GM19351 (cell line): ENCODE measurements around the gene MSL3B.

Experiments
- ATAC-seq: cut with Tn5 transposase; IDR thresholded peaks from one replicate; pipeline ENCODE4 v1.9.1; 2021; ENCODE audit warnings: mild to moderate bottlenecking, moderate library complexity; ENCODE audit not compliant: unreplicated experiment

MSL3B gene

DNA sequence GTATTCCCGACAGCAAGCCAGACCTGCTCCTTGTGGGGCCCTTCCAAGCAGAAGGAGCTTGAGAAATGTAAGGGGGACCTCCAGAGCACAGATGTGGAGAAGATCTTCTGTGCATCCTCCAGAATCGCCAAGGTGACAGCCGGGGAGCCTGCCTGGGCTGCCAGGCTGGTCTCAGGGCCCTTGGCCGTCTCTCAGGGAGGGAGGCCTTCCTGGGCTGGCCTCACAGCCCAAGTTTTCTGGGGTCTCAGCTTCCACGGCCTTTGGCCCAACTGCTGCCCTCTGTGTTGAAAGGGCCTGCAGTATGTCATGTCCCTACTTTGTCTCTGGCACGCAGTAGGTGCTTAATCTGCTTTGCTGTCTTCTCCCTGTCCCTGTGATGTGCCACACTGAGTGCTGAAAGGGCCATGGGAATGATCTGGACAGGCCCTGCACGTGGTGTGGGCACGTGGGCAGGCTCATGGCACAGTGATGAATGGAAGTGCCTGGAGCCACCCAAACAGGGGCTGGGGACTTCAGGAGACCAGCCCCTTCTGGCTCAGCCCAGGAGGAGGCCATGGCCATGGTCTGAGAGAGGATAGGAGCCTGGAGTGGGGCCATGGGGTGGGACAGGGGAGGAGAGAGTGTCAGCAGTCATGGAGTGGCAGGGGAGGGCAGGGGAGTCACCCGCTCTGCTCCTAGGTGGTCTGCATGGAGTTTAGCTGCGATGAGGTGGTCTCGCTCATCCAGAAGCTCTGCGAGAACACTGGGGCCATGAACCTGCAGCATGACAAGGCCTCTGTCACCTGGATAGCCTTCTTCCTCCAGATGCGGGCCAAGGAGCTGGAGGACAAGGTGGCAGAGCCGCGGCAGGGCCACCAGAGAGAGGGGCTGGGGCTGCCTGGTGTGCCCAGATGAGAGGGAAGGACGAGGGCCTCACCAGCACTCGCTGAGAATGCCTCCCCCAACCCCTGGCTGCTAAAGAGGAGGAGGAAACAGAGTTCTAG, 49.3 kb downstream of the MSL3B start:
- ATAC-seq, result no peak

DNA sequence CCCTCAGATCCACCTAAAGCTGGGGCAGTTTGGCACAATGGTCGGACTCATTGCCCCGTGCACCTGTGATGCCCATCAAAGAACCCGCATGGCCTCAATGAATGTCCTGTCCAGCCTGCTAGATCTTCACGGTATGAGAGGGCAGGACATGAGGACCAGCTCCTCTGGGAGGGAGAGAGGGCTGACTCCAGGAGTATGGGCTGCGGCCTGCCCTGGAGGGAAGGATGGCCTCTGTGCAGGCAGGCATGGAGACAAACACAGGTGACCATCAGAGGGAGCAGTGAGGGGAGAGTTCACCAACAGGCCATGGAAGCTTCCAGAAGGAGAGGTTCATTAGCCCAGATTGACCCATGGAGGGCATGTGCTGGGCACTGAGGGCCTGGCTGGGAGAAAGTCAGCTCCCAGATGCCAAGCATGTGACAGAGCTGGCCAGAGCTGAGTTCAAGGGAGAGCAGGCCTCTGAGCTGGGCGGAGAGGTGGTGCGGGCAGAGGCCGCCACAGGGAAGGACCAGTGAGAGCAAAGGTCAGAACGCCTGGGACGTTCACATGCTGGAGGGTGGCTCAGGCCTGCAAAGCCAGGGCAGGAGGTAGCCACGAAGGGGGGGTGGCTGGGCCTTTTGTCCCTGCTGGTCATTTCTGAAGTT, 50.1 kb downstream of the MSL3B start:
- ATAC-seq, result no peak

DNA sequence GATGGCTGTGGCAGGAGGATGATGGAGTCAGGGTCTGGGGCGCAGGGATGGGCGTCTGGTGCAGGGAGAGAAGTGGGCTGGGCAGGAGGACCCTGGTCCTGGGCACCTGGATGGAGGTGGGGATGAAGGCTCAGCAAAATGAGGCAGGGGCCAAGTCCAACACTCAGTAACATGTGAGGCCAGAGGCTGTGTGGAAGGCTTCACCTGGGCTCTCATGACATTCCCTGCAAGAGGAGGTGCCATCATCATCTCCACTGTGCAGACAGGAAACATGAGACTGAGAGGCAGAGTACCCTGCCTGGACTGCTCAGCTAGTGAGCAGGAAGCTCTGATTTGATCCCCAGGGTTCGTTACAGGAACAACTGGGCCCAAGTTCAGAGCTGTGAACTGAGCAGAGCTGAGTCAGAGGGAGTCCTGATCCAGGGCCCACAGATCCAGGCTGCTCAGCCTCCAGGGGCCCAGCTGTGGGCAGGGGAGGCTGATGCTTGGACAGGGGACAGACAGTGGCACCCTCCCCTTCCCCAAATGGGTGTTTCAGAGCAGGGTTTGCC, 50.8 kb downstream of the MSL3B start:
- ATAC-seq, result no peak

DNA sequence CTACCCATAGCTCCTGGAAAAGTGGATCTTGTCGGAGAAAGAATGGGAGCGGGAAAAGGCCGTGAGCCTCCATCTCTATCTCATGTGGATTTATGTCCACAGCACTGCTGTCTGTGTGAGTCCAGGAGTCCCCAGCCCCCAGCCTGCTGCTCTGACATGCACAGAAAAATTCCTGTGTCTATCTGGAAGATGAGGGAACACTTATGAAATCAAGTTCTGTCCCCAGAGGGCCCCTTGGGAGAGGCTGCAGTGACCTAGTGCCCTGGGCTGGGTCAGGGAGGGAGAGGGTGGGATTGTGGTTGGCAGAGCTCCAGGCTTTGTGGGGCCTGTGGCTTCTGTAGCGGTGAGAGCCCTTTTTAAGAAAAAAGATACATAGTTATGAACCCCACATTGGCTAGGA, 51.4 kb downstream of the MSL3B start:
- ATAC-seq, result no peak

DNA sequence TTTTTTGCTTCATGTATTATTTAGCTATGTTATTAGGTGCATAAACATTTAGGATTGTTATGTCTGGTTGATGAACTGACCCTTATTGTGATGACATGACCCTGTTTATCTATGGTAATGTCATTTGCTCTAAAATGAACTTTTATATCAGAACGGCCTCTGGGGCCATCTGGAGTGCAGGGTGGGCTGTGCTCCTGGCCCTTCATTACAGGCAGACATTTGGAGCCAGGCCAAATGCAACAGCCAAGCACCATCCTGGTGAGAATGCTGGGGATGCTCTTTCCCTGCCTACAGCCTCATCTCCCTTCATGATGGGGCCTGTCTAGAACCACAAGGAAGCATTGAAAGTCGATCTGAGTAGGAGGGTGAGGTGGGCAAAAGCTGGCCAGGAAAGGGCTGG, 51.9 kb downstream of the MSL3B start:
- no peak for ATAC-seq

DNA sequence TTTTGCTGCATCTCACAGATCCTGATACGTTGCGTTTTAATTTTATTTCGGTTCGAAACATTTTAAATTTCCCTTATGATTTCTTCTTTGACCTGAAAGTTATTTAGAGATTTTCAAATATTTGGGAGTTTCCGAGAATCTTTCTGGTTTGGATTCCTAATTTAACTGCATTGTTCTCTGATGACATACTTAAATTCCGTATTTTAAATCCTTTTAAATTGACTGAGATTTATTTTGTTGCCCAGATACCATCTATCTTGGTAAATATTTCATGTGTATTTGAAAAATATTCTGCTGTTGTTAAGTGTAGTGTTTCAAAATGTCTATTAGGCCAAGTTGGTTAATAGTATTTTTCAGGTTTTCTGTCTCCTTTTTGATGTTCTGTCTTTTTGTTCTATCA, 52.3 kb downstream of the MSL3B start:
- ATAC-seq, result no peak
